Measurements from ENCODE around the gene CCDC141.

CCDC141 gene

GRCh38 chr2:178833382-178833781 is 216.6 kb downstream of the CCDC141 start:
- DNase-seq (ENCODE audit: low read depth in 1 of 2, low spot score in 1 of 2), result no peak
- H3K4me3 ChIP-seq (replicated peaks; ENCODE audit: insufficient read depth, low read length), result no peak overlapping the region
- no peak overlapping the region for H3K27ac ChIP-seq (replicated peaks)
- H3K27me3 ChIP-seq (ENCODE audit: insufficient read depth, poor library complexity, severe bottlenecking), result no peaks in the 10 kb centered on the region
- TF ChIP-seq GABPA (IDR thresholded peaks at IDR 0.05; ENCODE audit: low read depth) (no peak), REST (IDR thresholded peaks at IDR 0.05; ENCODE audit: insufficient replicate concordance, low read depth) (no peak), POLR2AphosphoS5 (IDR thresholded peaks at IDR 0.05; ENCODE audit: low read depth) (no peak), SPI1 (IDR thresholded peaks at IDR 0.05; ENCODE audit: borderline replicate concordance, low read depth) (no peak)

GRCh38 chr2:178830451-178830850 is 219.5 kb downstream of the CCDC141 start:
- no peak for DNase-seq (ENCODE audit: low read depth in 1 of 2, low spot score in 1 of 2)
- Histone ChIP-seq H3K27ac (replicated peaks) (no peak overlapping the region), H3K4me3 (replicated peaks; ENCODE audit: insufficient read depth, low read length) (no peak overlapping the region), H3K27me3 (ENCODE audit: insufficient read depth, poor library complexity, severe bottlenecking) (no peaks in the 10 kb centered on the region)
- TF ChIP-seq REST (IDR thresholded peaks at IDR 0.05; ENCODE audit: insufficient replicate concordance, low read depth) (no peak), GABPA (IDR thresholded peaks at IDR 0.05; ENCODE audit: low read depth) (no peak), CTCF (IDR thresholded peaks at IDR 0.05; ENCODE audit: insufficient read depth, low read length) (no peak)

GRCh38 chr2:178829981-178830380 is 220.0 kb downstream of the CCDC141 start:
- TF ChIP-seq SPI1 (IDR thresholded peaks at IDR 0.05; ENCODE audit: borderline replicate concordance, low read depth) (no peak), REST (IDR thresholded peaks at IDR 0.05; ENCODE audit: insufficient replicate concordance, low read depth) (no peak), CTCF (IDR thresholded peaks at IDR 0.05; ENCODE audit: insufficient read depth, low read length) (no peak), POLR2AphosphoS5 (IDR thresholded peaks at IDR 0.05; ENCODE audit: low read depth) (no peak), GABPA (IDR thresholded peaks at IDR 0.05; ENCODE audit: low read depth) (no peak)
- Histone ChIP-seq H3K27me3 (ENCODE audit: insufficient read depth, poor library complexity, severe bottlenecking) (no peaks in the 10 kb centered on the region), H3K4me3 (replicated peaks; ENCODE audit: insufficient read depth, low read length) (no peak overlapping the region), H3K27ac (replicated peaks) (no peak overlapping the region)
- DNase-seq (ENCODE audit: low read depth in 1 of 2, low spot score in 1 of 2), result no peak
